NCI-H226 (cell line): Measurements from ENCODE around the gene VAMP1.

Source experiments
- DNase-seq: peaks from one replicate; pipeline ENCODE4 v3.0.0-alpha.2; 2015

The VAMP1 gene

GRCh38 chr12:6423267-6424007 lies 47.0 kb downstream of the VAMP1 start:
- DNase-seq: peak; percentile 75

DNA sequence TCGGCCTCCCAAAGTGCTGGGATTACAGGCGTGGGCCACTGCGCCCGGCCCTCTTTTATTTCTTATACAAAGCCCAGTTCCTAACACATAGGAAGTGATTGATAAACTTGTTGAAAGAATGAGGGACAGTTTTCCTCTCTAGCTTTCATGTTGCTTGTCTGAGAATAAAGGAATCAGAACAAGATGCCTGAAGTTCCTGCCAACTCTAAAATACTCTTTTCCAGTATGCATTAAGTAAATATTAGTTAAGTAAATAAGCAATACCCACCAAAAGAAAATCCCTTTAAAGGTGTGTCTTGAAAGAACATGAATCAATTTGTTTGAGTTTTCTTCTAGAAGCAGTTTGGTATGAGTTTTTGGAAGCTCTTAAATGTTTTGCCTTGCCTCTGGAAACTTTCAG lies 50.1 kb downstream of the VAMP1 start:
- DNase-seq: no peak

GRCh38 chr12:6418796-6419195 lies 51.7 kb downstream of the VAMP1 start:
- no peak for DNase-seq

- DNase-seq: no peak
Observed at GRCh38 chr12:6416596-6416995, 53.9 kb downstream of the VAMP1 start.
